ENCODE data around the gene KCP.

- no peak for TF ChIP-seq EZH2 (IDR thresholded peaks at IDR 0.05; ENCODE audit: low read depth)
- no peak for TF ChIP-seq CTCF (conservative IDR thresholded peaks at IDR 0.05)
These were observed 83.6 kb downstream of the KCP start for GRCh38 chr7:128826916-128827247.

Measured in PC-9 (cell line).